Measurements from ENCODE around the gene PRDM16.

DNA sequence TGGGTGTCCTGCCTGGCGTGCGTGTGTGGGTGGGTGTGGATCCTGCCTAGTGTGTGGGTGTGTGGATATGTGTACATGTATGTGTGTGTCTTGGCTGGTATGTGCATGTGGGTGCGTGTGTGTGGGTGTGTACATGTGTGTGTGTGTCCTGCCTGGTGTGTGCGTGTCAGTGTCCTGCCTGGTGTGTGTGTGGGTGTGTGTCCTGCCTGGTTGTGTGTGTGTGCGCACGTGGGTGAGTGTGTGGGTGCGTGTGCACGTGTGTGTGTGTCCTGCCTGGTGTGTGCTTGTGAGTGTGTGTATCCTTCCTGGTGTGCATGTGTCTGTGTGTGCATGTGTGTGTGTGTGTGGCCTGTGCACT, 60.1 kb downstream of the PRDM16 start:
- no peak for TF ChIP-seq POLR2A (IDR thresholded peaks at IDR 0.05)
- TF ChIP-seq, protein P1, sequence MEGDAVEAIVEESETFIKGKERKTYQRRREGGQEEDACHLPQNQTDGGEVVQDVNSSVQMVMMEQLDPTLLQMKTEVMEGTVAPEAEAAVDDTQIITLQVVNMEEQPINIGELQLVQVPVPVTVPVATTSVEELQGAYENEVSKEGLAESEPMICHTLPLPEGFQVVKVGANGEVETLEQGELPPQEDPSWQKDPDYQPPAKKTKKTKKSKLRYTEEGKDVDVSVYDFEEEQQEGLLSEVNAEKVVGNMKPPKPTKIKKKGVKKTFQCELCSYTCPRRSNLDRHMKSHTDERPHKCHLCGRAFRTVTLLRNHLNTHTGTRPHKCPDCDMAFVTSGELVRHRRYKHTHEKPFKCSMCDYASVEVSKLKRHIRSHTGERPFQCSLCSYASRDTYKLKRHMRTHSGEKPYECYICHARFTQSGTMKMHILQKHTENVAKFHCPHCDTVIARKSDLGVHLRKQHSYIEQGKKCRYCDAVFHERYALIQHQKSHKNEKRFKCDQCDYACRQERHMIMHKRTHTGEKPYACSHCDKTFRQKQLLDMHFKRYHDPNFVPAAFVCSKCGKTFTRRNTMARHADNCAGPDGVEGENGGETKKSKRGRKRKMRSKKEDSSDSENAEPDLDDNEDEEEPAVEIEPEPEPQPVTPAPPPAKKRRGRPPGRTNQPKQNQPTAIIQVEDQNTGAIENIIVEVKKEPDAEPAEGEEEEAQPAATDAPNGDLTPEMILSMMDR (IDR thresholded peaks at IDR 0.05): no peak

Data from testis (tissue), 2 donors.